OCI-LY7 (cell line): ENCODE results near the gene MTCL1.

ENCODE experiments used
- CTCF ChIP-seq: fragments of 200-600 bp; sonication (generic); conservative IDR thresholded peaks from 2 replicates; pipeline ENCODE4 v1.5.1; 2014; ENCODE audit warnings: mild to moderate bottlenecking, antibody characterized with exemption, low read length, moderate library complexity, mixed read lengths
- EZH2phosphoT487 ChIP-seq: fragments of 200-600 bp; sonication (generic); IDR thresholded peaks from 2 replicates; pipeline ENCODE4 v1.6.1; 2018; ENCODE audit warnings: low read depth, borderline replicate concordance, mild to moderate bottlenecking, mixed run types, antibody characterized with exemption, low read length, moderate library complexity, mixed read lengths

GRCh38 chr18:8660316-8660715 is 45.0 kb upstream of the MTCL1 start:
- TF ChIP-seq CTCF (no peak), EZH2phosphoT487 (no peak)
